Thyroid gland (tissue), 4 donors: ENCODE results near the gene HAVCR1.

Source experiments
- POLR2A ChIP-seq, 2 donors: fragments of 450-650 bp; IDR thresholded peaks; one replicate each; pipeline ENCODE4 v1.6.1; 2017; ENCODE audit warnings: antibody characterized with exemption in 2 of 2, mild to moderate bottlenecking in 2 of 2, moderate library complexity in 1 of 2
- TF ChIP-seq, protein P1 (sequence below), 6 experiments: fragments of 200-600 bp in 3 of 6; fragments of 450-650 bp in 3 of 6; sonication (generic) in 3 of 6; IDR thresholded peaks; one replicate each; pipeline ENCODE4 v1.5.1; 2016 to 2019; ENCODE audit warnings: antibody characterized with exemption in 6 of 6, mild to moderate bottlenecking in 2 of 6, inconsistent platforms in 1 of 6, moderate library complexity in 1 of 6

DNA sequence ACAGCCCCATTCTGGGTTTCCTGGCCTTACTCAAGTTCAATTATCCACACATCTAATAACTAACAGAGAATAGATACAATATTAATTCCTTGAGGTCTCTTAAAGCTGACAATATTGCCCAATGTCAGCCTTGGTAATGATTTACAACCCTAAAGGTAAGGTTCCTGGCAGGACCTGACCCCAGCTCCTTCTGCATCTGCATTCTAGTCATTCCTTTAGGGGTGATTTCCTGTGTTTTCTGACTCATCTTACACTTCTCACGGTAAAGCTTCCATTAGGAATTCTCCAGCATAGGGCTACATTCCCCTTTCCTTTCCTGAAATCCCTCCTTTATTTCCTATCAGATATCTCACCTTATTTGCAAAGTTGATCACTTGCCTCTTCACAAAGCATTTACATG is 9.3 kb downstream of the HAVCR1 start:
- TF ChIP-seq, protein P1, sequence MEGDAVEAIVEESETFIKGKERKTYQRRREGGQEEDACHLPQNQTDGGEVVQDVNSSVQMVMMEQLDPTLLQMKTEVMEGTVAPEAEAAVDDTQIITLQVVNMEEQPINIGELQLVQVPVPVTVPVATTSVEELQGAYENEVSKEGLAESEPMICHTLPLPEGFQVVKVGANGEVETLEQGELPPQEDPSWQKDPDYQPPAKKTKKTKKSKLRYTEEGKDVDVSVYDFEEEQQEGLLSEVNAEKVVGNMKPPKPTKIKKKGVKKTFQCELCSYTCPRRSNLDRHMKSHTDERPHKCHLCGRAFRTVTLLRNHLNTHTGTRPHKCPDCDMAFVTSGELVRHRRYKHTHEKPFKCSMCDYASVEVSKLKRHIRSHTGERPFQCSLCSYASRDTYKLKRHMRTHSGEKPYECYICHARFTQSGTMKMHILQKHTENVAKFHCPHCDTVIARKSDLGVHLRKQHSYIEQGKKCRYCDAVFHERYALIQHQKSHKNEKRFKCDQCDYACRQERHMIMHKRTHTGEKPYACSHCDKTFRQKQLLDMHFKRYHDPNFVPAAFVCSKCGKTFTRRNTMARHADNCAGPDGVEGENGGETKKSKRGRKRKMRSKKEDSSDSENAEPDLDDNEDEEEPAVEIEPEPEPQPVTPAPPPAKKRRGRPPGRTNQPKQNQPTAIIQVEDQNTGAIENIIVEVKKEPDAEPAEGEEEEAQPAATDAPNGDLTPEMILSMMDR (IDR thresholded peaks at IDR 0.05), result no peak
- no peak for TF ChIP-seq POLR2A (IDR thresholded peaks at IDR 0.05)
